ENCODE results near the gene MTMR4. TPM values are rescaled to one million over a fixed set of nuclear protein-coding genes. Genes with fewer than 3 reads are reported as not detected.

MTMR4 gene
- total RNA-seq, 1 donor from 2014 or later: 76.5 TPM

DNA sequence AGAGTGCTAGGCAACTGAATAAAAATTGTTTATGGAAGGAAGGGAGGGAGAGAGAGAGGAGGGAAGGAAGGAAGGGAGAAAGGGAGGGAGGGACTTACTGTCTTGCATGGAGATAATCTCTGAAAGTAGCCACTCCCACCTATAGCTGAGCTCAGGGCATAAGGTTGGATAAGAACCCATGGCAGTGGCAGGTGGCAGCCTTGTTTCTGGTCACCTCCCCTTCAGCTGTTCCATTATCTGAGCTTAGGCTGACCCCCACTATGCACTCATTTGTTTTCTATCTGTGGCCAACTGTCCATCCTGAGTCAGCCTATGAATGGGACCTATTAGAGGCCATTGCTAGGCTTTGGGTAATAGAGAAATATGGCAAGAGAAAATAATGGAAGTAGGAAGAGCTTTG, 25.3 kb upstream of the MTMR4 start:
- TF ChIP-seq, protein P1, sequence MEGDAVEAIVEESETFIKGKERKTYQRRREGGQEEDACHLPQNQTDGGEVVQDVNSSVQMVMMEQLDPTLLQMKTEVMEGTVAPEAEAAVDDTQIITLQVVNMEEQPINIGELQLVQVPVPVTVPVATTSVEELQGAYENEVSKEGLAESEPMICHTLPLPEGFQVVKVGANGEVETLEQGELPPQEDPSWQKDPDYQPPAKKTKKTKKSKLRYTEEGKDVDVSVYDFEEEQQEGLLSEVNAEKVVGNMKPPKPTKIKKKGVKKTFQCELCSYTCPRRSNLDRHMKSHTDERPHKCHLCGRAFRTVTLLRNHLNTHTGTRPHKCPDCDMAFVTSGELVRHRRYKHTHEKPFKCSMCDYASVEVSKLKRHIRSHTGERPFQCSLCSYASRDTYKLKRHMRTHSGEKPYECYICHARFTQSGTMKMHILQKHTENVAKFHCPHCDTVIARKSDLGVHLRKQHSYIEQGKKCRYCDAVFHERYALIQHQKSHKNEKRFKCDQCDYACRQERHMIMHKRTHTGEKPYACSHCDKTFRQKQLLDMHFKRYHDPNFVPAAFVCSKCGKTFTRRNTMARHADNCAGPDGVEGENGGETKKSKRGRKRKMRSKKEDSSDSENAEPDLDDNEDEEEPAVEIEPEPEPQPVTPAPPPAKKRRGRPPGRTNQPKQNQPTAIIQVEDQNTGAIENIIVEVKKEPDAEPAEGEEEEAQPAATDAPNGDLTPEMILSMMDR (conservative IDR thresholded peaks at IDR 0.05): no peak
- Mint-ChIP-seq H3K4me3 (no peak overlapping the region), H3K9me3 (no peaks in the 10 kb centered on the region), H3K4me1 (ENCODE audit: unreplicated experiment) (no peaks in the 10 kb centered on the region), H3K27ac (no peak overlapping the region), H3K36me3 (no peaks in the 10 kb centered on the region), H3K27me3 (peaks cover 52% of the 10 kb centered on the region)
- no peak for DNase-seq (ENCODE audit: extremely low spot score, unreplicated experiment)

DNA sequence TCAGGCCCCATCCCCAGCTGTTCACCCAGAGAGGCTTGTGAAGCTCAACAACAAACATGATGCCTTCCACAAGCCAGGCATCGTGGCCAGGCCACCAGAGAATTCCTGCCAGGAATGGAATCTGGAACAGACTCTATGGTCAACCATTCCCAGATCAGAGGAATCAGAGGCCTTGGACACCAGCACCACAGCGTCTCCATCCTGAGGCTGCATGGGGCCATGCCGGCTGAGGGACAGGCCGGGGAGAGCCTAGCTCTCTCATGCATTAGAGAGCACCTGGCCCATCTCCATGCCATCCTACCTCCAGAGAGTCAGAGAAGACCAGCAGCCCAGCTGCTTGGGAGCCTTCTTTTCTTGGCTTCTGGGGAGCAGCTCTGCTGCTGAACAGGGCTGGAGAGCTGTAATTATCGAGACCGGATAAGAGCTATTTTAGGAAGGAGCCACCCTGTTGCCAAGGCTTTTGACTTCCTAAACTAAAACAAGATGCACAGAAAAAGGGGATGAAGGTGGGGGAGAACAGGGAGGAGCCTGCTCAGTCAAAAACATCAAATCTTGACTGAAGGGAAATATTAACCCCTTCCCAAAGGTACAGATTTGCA, 24.5 kb upstream of the MTMR4 start:
- H3K27ac Mint-ChIP-seq: no peak overlapping the region
- H3K4me1 Mint-ChIP-seq (ENCODE audit: unreplicated experiment): no peaks in the 10 kb centered on the region
- DNase-seq (ENCODE audit: extremely low spot score, unreplicated experiment): no peak
- H3K4me3 Mint-ChIP-seq: no peak overlapping the region
- no peaks in the 10 kb centered on the region for H3K36me3 Mint-ChIP-seq
- TF ChIP-seq, protein P1 (conservative IDR thresholded peaks at IDR 0.05): no peak
- H3K9me3 Mint-ChIP-seq: no peaks in the 10 kb centered on the region
- H3K27me3 Mint-ChIP-seq: peaks cover 56% of the 10 kb centered on the region

DNA sequence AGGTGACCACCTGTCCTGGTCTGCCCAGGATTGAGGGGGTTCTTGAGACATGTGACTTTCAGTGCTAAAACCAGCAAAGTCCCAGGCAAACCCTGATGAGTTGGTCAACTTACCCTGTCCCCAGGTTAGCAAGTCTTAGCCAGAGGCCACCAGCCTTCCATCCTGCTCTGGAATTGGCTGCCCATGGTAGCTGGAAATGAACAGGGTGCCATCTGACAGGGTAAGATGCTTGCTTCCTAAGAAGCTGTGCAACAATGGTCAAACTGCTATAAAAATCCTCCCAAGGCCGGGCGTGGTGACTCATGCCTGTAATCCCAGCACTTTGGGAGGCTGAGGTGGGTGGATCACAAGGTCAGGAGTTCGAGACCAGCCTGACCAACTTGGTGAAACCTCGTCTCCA, 22.8 kb upstream of the MTMR4 start:
- TF ChIP-seq, protein P1 (conservative IDR thresholded peaks at IDR 0.05): no peak
- H3K27ac Mint-ChIP-seq: no peak overlapping the region

DNA sequence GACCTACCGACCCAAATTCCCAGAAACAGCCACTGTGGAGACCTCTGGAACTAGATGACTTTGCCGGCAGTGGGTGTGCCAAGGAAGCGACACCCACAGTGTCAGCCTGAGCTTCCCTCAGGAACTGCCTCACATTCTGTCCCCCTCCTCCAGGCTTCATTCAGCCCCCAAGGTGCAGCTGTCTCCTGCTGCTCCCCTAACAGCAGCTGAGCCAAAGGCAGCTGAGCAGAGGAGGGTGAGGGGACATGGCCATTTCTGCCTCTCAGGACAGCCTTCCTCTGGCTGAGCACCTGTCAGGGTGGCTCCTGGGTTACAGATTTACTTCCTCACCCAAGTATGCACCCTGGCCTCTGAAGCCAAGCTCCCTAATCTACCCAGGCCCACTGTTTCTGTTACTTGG, 22.1 kb upstream of the MTMR4 start:
- Mint-ChIP-seq H3K4me3 (no peak overlapping the region), H3K36me3 (no peaks in the 10 kb centered on the region), H3K27me3 (peaks cover 54% of the 10 kb centered on the region), H3K9me3 (no peaks in the 10 kb centered on the region), H3K4me1 (ENCODE audit: unreplicated experiment) (peaks cover 4% of the 10 kb centered on the region), H3K27ac (no peak overlapping the region)
- TF ChIP-seq, protein P1 (conservative IDR thresholded peaks at IDR 0.05): no peak
- DNase-seq (ENCODE audit: extremely low spot score, unreplicated experiment): no peak

More for the DNA sequence above, 22.8 kb upstream of the MTMR4 start:
- no peak for DNase-seq (ENCODE audit: extremely low spot score, unreplicated experiment)
- H3K4me1 Mint-ChIP-seq (ENCODE audit: unreplicated experiment): peaks cover 3% of the 10 kb centered on the region
- no peaks in the 10 kb centered on the region for H3K36me3 Mint-ChIP-seq
- no peaks in the 10 kb centered on the region for H3K9me3 Mint-ChIP-seq
- H3K27me3 Mint-ChIP-seq: peaks cover 58% of the 10 kb centered on the region
- no peak overlapping the region for H3K4me3 Mint-ChIP-seq

DNA sequence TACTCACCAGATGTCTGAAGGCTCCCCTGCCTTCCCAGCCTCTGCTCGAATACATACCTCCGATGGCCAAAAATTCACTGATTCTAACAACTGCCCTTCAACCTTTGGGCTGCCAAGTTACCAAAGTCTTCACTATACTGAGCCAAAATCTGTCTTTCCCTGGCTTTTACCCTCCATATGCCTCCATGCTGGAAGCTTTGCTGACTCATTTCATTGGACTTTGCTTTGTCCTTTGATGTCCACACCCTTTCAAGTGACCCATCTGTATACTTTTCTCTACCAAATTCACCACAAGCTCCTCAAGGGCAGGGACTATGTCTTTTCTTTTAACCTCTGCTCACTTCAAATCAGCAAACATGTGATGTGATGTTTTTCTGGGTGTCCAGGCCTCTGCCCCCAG, 21.0 kb upstream of the MTMR4 start:
- TF ChIP-seq, protein P1 (conservative IDR thresholded peaks at IDR 0.05): no peak
- peaks cover 61% of the 10 kb centered on the region for H3K27me3 Mint-ChIP-seq

More for the DNA sequence above, 21.0 kb upstream of the MTMR4 start:
- no peak for DNase-seq (ENCODE audit: extremely low spot score, unreplicated experiment)
- Mint-ChIP-seq H3K4me3 (no peak overlapping the region), H3K4me1 (ENCODE audit: unreplicated experiment) (peaks cover 4% of the 10 kb centered on the region), H3K36me3 (no peaks in the 10 kb centered on the region), H3K9me3 (no peaks in the 10 kb centered on the region), H3K27ac (no peak overlapping the region)
